HCT116 (cell line): ENCODE measurements around the gene TRPM8. TPM values are rescaled to one million over a fixed set of nuclear protein-coding genes. Genes with fewer than 3 reads are reported as not detected.

Source experiments
- ATAC-seq: fragments of 200-7000 bp; cut with Tn5 transposase; 2 replicates; pipeline ENCODE4 v1.9.1; 2020; ENCODE audit warnings: mild to moderate bottlenecking, moderate library complexity
- BruUV-seq: library from RNA; stranded (reverse); fragments of 400-500 nt; replicated peaks from 2 replicates; lab custom pipeline; 2021; lab: Mats Ljungman, UMichigan
- CTCF ChIA-PET: fragments of 300-600 bp; sonication (Branson Sonifier 250); formaldehyde crosslinking; loops from one replicate; lab custom pipeline; 2021; ENCODE audit warnings: antibody characterized with exemption; lab: Charles Lee
- POLR2A ChIA-PET: fragments of 300-600, 350-600 bp; sonication (Branson Sonifier 250); formaldehyde crosslinking; loops from one replicate; lab custom pipeline; 2021; ENCODE audit warnings: antibody characterized with exemption; lab: Charles Lee
- RAD21 ChIA-PET, 2 experiments: fragments of 300-600 bp; sonication (Branson Sonifier 250); formaldehyde crosslinking; loops; one replicate each; lab custom pipeline; 2023; ENCODE audit warnings: low total read pairs in 2 of 2; ENCODE audit not compliant: uncharacterized antibody in 2 of 2, unreplicated experiment in 2 of 2, low non-redundant PET in 1 of 2; lab: Charles Lee
- DNase-seq: peaks from one replicate; pipeline ENCODE4 v3.0.0-alpha.2; 2010; ENCODE audit warnings: low read depth, low spot score
- H2AFZ ChIP-seq: fragments of 200-600 bp; shearing (Covaris generic), sonication (generic); 2 replicates; pipeline ENCODE4 v1.6.1; 2017; ENCODE audit warnings: low read depth, mixed run types, mixed read lengths, antibody characterized with exemption, low read length; ENCODE audit not compliant: poor library complexity, severe bottlenecking
- H3K27ac ChIP-seq: 2 replicates; pipeline ENCODE4 v1.5.1; 2012; ENCODE audit warnings: low read depth, low read length
- H3K27me3 ChIP-seq: fragments of 200-600 bp; sonication (generic); 2 replicates; pipeline ENCODE4 v1.6.1; 2016; ENCODE audit warnings: mixed run types, low read length, mixed read lengths; ENCODE audit not compliant: insufficient read depth
- H3K36me3 ChIP-seq, 2 experiments: fragments of 200-500 bp in 1 of 2; fragments of 200-600 bp in 1 of 2; sonication (Bioruptor generic) in 1 of 2; sonication (generic) in 1 of 2; 2 replicates each; pipeline versions ENCODE4 v1.5.1 to v1.6.1; 2014 to 2016; ENCODE audit warnings: low read length in 2 of 2, inconsistent platforms in 1 of 2, mixed read lengths in 1 of 2, mixed run types in 1 of 2; ENCODE audit not compliant: insufficient read depth in 2 of 2, control insufficient read depth in 1 of 2
- H3K4me1 ChIP-seq, 2 experiments: fragments of 200-600 bp in 1 of 2; sonication (generic) in 1 of 2; 2 replicates each; pipeline versions ENCODE4 v1.5.1 to v1.6.1; 2012 to 2017; ENCODE audit warnings: low read length in 2 of 2, inconsistent platforms in 1 of 2, mild to moderate bottlenecking in 1 of 2, mixed read lengths in 1 of 2, mixed run types in 1 of 2, moderate library complexity in 1 of 2; ENCODE audit not compliant: insufficient read depth in 2 of 2, control insufficient read depth in 1 of 2
- H3K4me2 ChIP-seq: fragments of 200-600 bp; sonication (generic); 2 replicates; pipeline ENCODE4 v1.6.1; 2017; ENCODE audit warnings: mixed run types, low read length, mixed read lengths
- H3K4me3 ChIP-seq, 2 experiments: fragments of 200-600 bp in 1 of 2; sonication (generic) in 1 of 2; replicated peaks in 1 of 2; 2 replicates each; pipeline ENCODE4 v1.5.1; 2011 to 2016; ENCODE audit warnings: low read length in 2 of 2, control low read depth in 1 of 2, low read depth in 1 of 2, mild to moderate bottlenecking in 1 of 2, mixed read lengths in 1 of 2, mixed run types in 1 of 2
- H3K79me2 ChIP-seq: fragments of 200-600 bp; sonication (generic); 2 replicates; pipeline ENCODE4 v1.6.1; 2017; ENCODE audit warnings: mild to moderate bottlenecking, mixed run types, low read length, moderate library complexity, mixed read lengths; ENCODE audit not compliant: insufficient read depth
- H3K9ac ChIP-seq: fragments of 200-600 bp; sonication (generic); 2 replicates; pipeline ENCODE4 v1.6.1; 2016; ENCODE audit warnings: low read length, mixed read lengths
- H3K9me2 ChIP-seq: fragments of 200-600 bp; sonication (generic), shearing (Covaris generic); 2 replicates; pipeline ENCODE4 v1.6.1; 2017; ENCODE audit warnings: mixed run types, mild to moderate bottlenecking, moderate library complexity; ENCODE audit not compliant: insufficient read depth
- H3K9me3 ChIP-seq, 2 experiments: fragments of 200-500 bp in 1 of 2; fragments of 200-600 bp in 1 of 2; sonication (Bioruptor generic) in 1 of 2; sonication (generic) in 1 of 2; 2 replicates each; pipeline ENCODE4 v1.6.1; 2014 to 2017; ENCODE audit warnings: low read length in 2 of 2, mixed read lengths in 2 of 2, inconsistent platforms in 1 of 2, low read depth in 1 of 2, mild to moderate bottlenecking in 1 of 2, mixed run types in 1 of 2, moderate library complexity in 1 of 2; ENCODE audit not compliant: control insufficient read depth in 1 of 2, insufficient read depth in 1 of 2
- H4K20me1 ChIP-seq: fragments of 200-600 bp; sonication (generic), shearing (Covaris generic); 2 replicates; pipeline ENCODE4 v1.6.1; 2017; ENCODE audit warnings: mixed run types, mild to moderate bottlenecking, moderate library complexity; ENCODE audit not compliant: insufficient read depth
- CBX3 ChIP-seq: IDR thresholded peaks from 2 replicates; pipeline ENCODE4 v1.6.1; 2012; ENCODE audit warnings: low read depth
- CEBPB ChIP-seq: IDR thresholded peaks from 2 replicates; pipeline ENCODE4 v1.6.1; 2012; ENCODE audit warnings: low read depth
- EGR1 ChIP-seq: IDR thresholded peaks from 2 replicates; pipeline ENCODE4 v1.6.1; 2012; ENCODE audit warnings: low read depth
- EZH2phosphoT487 ChIP-seq: fragments of 200-600 bp; IDR thresholded peaks from 2 replicates; pipeline ENCODE4 v1.6.1; 2018; ENCODE audit warnings: antibody characterized with exemption, borderline replicate concordance
- FOSL1 ChIP-seq: IDR thresholded peaks from 2 replicates; pipeline ENCODE4 v1.6.1; 2012; ENCODE audit warnings: low read depth
- JUND ChIP-seq: IDR thresholded peaks from 2 replicates; pipeline ENCODE4 v1.6.1; 2012
- MAX ChIP-seq: IDR thresholded peaks from 2 replicates; pipeline ENCODE4 v1.6.1; 2012
- POLR2A ChIP-seq: IDR thresholded peaks from 2 replicates; pipeline ENCODE4 v1.7.0; 2011; ENCODE audit warnings: borderline replicate concordance; ENCODE audit not compliant: insufficient read depth, insufficient read length; ENCODE audit errors: extremely low read depth
- POLR2AphosphoS5 ChIP-seq: IDR thresholded peaks from 2 replicates; pipeline ENCODE4 v1.6.1; 2011; ENCODE audit warnings: mild to moderate bottlenecking, low read depth, low read length, moderate library complexity
- RAD21 ChIP-seq: IDR thresholded peaks from 2 replicates; pipeline ENCODE4 v1.6.1; 2012; ENCODE audit warnings: low read depth, mild to moderate bottlenecking
- SIN3A ChIP-seq: IDR thresholded peaks from 2 replicates; pipeline ENCODE4 v1.6.1; 2012; ENCODE audit warnings: low read depth
- SP1 ChIP-seq: IDR thresholded peaks from 2 replicates; pipeline ENCODE4 v1.6.1; 2012; ENCODE audit warnings: low read depth
- SRF ChIP-seq: IDR thresholded peaks from 2 replicates; pipeline ENCODE4 v1.6.1; 2012; ENCODE audit warnings: low read depth
- TCF7L2 ChIP-seq: IDR thresholded peaks from 2 replicates; pipeline ENCODE4 v1.7.0; 2011; ENCODE audit warnings: borderline replicate concordance, inconsistent platforms; ENCODE audit not compliant: insufficient read depth, insufficient read length; ENCODE audit errors: extremely low read depth
- YY1 ChIP-seq: IDR thresholded peaks from 2 replicates; pipeline ENCODE4 v1.6.1; 2011; ENCODE audit warnings: low read length, low read depth, moderate library complexity, mild to moderate bottlenecking; ENCODE audit not compliant: insufficient replicate concordance; ENCODE audit errors: extremely low read depth
- ZBTB33 ChIP-seq: IDR thresholded peaks from 2 replicates; pipeline ENCODE4 v1.6.1; 2011; ENCODE audit warnings: mild to moderate bottlenecking, low read length, moderate library complexity; ENCODE audit not compliant: insufficient replicate concordance; ENCODE audit errors: extremely low read depth
- ZFX ChIP-seq: fragments of 450-650 bp; IDR thresholded peaks from 2 replicates; pipeline ENCODE4 v1.6.1; 2017
- intact Hi-C: fragments of 100-400 bp; cut with micrococcal nuclease; formaldehyde crosslinking; loops from 2 replicates; pipeline ENCODE4 v1.10.0; 2022
- total RNA-seq: library from RNA; stranded (reverse); gene quantifications from one replicate; pipeline ENCODE4 v1.2.1, GENCODE V29; 2021; ENCODE audit not compliant: unreplicated experiment
- TF ChIP-seq, protein P1 (sequence below): IDR thresholded peaks from 2 replicates; pipeline ENCODE4 v1.6.1; 2012; ENCODE audit warnings: low read depth
- TF ChIP-seq, protein P2 (sequence below): IDR thresholded peaks from 2 replicates; pipeline ENCODE4 v1.6.1; 2012

The TRPM8 gene
- total RNA-seq, 1 experiment from 2014 or later: 0.39 TPM

DNA sequence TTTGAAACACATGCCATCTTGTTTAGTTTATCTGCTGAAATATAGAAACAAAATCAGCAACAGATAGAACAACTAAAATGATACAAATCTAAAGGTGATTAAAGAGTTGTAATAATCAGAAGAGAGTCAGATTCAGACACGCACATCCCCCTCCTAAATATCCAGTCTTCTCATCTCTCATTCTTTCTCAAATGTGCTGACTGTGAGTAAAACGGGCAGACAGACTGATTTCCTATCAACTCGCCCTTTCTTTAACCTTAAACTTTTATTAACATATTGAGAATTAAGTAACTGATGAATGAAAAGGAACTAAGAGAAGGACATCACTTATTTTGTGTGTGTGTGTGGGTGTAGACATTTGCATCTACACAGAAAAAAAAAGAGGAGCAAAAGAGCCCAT is 98.7 kb downstream of the TRPM8 start (continued):
- TF ChIP-seq, protein P1, sequence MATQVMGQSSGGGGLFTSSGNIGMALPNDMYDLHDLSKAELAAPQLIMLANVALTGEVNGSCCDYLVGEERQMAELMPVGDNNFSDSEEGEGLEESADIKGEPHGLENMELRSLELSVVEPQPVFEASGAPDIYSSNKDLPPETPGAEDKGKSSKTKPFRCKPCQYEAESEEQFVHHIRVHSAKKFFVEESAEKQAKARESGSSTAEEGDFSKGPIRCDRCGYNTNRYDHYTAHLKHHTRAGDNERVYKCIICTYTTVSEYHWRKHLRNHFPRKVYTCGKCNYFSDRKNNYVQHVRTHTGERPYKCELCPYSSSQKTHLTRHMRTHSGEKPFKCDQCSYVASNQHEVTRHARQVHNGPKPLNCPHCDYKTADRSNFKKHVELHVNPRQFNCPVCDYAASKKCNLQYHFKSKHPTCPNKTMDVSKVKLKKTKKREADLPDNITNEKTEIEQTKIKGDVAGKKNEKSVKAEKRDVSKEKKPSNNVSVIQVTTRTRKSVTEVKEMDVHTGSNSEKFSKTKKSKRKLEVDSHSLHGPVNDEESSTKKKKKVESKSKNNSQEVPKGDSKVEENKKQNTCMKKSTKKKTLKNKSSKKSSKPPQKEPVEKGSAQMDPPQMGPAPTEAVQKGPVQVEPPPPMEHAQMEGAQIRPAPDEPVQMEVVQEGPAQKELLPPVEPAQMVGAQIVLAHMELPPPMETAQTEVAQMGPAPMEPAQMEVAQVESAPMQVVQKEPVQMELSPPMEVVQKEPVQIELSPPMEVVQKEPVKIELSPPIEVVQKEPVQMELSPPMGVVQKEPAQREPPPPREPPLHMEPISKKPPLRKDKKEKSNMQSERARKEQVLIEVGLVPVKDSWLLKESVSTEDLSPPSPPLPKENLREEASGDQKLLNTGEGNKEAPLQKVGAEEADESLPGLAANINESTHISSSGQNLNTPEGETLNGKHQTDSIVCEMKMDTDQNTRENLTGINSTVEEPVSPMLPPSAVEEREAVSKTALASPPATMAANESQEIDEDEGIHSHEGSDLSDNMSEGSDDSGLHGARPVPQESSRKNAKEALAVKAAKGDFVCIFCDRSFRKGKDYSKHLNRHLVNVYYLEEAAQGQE: no peak
- TF ChIP-seq CEBPB (no peak), ZBTB33 (no peak), SP1 (no peak)
- TF ChIP-seq, all 23 proteins: peak for 0

- intact Hi-C loops: no loop called here
- no peaks in the 10 kb centered on the region for H3K9me2 ChIP-seq
- H3K9ac ChIP-seq: no peak overlapping the region
- no peaks in the 10 kb centered on the region for H3K36me3 ChIP-seq
- H3K4me3 ChIP-seq: no peak overlapping the region
- no peaks in the 10 kb centered on the region; a peak in 1 of 4 replicates for H3K9me3 ChIP-seq
- DNase-seq (no peak), ATAC-seq (no peak)
- ChIA-PET RAD21 (no interaction called here), CTCF (no interaction called here), POLR2A (no interaction called here)
- no peak overlapping the region for H2AFZ ChIP-seq
- TF ChIP-seq SRF (no peak), POLR2AphosphoS5 (no peak), TCF7L2 (no peak), FOSL1 (no peak), JUND (no peak), EZH2phosphoT487 (no peak), ZFX (no peak), RAD21 (no peak), MAX (no peak), CBX3 (no peak), SIN3A (no peak), EGR1 (no peak), ZBTB33 (no peak), POLR2A (no peak), YY1 (no peak), SP1 (no peak)
- TF ChIP-seq, protein P2, sequence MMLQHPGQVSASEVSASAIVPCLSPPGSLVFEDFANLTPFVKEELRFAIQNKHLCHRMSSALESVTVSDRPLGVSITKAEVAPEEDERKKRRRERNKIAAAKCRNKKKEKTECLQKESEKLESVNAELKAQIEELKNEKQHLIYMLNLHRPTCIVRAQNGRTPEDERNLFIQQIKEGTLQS: no peak
- H3K27me3 ChIP-seq: no peaks in the 10 kb centered on the region
- H4K20me1 ChIP-seq: no peaks in the 10 kb centered on the region
- no peaks in the 10 kb centered on the region for H3K79me2 ChIP-seq
- H3K4me1 ChIP-seq: no peaks in the 10 kb centered on the region
- H3K27ac ChIP-seq: no peak overlapping the region
- no peak overlapping the region for H3K4me2 ChIP-seq
- BruUV-seq: no TSS peak
Measured at GRCh38 chr2:234019896-234020295, 102.7 kb downstream of the TRPM8 start.
